SK-N-MC (cell line): Measurements from ENCODE around the gene OSTF1.

Experiments
- EZH2 ChIP-seq: fragments of 200-600 bp; sonication (generic); IDR thresholded peaks from one replicate; pipeline ENCODE4 v1.6.1; 2017; ENCODE audit warnings: antibody characterized with exemption
- POLR2AphosphoS5 ChIP-seq: IDR thresholded peaks from 2 replicates; pipeline ENCODE4 v1.6.1; 2012; ENCODE audit warnings: mild to moderate bottlenecking, low read depth, low read length, borderline replicate concordance

DNA sequence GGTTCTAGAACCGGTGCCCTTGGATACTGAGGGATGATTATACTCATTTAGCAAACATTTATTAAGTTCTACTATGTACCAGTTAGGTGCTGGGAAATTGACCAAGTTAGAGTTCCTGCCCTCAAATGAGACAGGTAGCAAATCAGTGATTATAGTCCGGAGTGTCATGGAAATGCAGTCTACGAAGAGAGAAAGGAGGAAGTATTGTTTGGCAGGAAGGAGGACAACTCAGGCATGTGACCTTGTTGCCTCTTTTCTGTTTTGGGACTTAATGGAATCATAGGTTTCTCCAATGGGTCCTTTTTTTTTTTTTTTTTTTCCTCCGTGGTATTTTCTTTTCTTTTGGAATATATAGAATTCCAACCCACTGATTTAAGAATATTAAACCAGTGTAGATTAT lies 28.0 kb downstream of the OSTF1 start:
- no peak for TF ChIP-seq EZH2
- TF ChIP-seq POLR2AphosphoS5, result no peak
